ENCODE data around the gene EGFR.

Gene EGFR

DNA sequence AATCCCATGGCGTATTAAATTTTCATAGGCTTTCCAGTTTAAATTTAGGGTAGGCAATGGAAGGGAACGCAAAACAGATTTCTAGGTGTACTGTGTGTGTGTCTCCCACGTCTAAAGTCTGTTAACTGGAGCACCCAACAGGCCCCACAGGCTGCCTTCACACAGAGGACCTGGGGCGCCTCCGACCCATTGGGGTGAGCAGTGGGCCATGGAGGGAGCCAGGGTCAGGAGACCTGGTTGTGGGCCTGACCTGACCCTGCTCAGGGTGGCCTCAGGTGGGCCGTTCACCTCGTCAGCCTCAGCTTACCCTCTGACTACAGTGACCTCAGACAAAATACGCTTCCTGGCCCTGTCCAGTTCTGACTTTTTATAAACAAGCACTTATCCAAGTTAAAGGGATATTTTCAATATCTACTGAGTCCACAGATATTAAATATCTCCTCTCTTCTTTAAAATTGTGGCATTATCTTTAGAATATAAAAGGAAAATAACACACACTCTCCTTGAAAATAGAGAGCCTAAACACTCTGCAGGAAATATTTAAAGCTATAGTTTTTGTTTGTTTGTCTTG, 159.6 kb downstream of the EGFR start:
- no peak for DNase-seq

DNA sequence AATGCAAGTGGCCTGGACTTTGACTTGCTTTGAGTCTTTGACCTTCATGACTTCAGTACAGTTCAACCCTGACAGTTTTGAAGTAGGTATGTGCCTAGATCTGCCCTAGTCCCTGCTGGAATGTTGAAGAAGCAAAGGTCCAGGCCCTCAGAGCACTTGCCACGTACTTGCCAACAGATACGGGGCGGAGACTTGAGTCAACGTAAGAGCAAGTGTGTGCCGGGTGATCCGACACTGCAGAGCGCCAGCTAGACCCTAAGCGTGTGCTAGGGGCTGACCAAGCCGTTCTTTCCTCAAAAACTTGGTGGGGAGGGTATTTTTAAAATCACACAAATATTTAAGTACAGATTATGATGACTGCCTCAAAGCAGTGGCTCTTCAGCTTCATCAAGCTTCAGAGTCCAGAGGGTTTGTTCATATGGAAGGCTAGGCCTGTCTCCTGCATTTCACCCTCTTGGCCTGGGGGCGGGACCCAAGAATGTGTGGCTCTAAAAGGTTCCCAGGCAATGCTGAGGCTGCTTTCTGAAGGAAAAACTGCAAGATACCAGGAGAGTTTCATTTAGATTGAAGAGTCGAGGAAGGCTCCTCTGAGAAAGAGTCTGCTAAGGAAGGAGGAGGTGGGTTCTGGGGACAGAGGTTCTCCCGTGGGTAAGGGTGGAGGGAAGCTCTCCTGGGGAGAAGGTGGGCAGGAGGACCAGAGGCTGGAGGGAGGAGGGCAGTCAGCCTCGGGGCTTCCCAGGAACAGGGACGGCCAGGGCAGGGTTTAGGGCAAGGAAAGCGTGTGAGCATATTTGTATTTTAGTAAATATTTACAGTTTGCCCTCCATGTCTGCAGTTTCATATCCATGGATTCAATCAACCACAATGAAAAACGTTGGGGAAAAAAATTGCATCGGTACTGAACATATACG, 160.3 kb downstream of the EGFR start:
- no peak for DNase-seq

DNA sequence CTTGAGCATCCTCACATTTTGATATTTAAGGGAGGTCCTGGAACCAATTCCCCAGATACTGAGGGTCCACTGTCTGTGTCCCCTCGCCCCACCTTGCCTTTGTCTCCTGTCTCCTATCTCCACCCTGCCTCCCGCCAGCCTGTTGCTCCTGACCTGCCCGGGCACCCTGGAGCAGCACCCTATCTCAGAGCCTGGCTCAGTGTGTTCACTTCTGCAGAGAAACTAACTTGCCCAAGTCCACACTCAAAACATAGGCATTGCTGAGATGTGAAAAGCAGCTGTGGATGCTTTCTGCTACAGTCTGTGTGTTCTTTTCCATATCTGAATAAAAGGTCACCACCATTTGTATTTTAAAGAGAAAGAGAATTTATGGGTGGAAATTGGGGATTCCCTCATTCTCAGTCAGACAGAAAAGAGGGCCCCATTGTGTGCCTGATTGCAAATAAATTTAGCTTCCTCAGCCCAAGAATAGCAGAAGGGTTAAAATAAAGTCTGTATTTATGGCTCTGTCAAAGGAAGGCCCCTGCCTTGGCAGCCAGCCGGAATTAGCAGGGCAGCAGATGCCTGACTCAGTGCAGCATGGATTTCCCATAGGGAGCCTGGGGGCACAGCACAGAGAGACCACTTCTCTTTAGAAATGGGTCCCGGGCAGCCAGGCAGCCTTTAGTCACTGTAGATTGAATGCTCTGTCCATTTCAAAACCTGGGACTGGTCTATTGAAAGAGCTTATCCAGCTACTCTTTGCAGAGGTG, 161.3 kb downstream of the EGFR start:
- peak; percentile 5 for DNase-seq

- DNase-seq, result no peak
Observed at GRCh38 chr7:55180963-55181542, 162.2 kb downstream of the EGFR start.

DNA sequence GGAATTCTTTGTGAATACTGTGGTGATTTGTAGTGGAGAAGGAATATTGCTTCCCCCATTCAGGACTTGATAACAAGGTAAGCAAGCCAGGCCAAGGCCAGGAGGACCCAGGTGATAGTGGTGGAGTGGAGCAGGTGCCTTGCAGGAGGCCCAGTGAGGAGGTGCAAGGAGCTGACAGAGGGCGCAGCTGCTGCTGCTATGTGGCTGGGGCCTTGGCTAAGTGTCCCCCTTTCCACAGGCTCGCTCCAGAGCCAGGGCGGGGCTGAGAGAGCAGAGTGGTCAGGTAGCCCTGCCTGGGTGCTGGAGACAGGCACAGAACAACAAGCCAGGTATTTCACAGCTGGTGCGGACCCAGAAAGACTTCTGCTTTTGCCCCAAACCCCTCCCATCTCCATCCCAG, 162.9 kb downstream of the EGFR start:
- no peak for DNase-seq

DNA sequence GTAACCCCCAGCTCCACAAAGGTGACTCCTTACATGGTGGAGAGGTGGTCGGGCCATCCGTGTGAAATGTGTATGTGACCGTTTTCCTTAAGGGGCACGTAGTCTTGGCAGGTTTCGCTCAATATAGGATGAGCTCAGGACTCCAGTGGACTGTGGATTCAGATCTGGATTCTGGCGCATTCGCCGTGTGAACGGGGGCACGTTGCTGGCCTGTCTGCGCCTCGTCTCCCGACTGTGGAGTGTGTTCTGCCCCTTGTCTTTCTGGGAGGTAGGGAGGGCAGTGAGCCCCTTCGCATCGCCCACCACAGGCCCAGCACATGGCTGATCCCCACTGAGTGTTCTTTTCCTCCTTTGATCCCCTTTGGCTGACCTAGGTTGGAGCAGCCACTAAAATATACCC, 165.1 kb downstream of the EGFR start:
- no peak for DNase-seq

DNA sequence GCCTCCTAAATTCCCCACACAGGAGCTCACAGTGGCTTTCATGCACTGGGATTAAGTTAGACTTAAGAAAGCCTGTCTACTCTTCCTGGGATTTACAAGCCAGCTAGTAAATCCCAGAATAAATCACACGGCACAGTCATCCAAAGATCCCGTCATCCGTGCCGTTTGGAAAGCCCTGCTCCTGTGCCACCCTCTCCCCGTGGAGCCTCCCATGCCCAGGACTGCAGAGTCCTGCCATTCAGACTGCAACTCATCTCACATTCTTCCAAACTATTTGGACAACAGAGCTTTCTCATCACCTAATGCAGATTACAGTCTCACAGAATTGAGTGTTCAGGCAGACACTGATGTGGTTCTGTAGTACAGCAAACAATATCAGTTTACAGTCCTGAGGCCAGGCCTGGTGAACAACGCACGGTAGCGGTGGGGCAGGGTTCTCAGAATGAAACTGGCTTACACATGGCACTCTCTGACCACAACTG, 166.5 kb downstream of the EGFR start:
- no peak for DNase-seq

DNA sequence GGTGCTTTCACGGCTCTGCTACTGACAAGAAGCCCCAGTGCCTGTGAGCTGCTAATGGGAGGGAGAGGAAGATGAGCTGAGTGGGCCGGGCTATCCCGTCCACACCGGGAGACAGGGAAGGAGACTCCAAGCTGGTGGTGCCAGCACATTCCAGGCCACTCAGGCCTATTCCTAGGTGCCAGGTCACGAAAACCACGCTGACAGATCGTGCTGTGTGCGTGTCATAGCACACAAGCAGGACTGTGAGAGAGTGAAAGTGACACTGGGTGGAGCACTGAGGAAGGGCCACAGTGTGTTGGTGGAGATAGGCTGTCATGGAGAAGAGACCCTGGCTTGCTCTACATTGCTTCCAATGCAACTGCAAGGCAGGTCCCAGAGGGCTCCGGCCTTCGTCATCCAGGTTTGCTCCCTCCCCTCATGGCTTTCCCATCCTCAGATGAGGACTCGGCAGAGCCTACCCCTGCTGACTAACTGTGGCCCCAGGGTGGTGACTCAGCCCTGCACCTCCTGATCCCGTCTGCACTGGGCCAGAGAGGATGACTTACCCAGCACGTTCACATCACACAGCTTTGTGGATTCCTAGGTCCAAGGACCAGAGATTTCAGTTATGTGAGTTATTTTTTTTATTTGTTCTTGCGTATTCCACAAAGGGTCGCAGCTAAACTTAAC, 167.3 kb downstream of the EGFR start:
- DNase-seq, result no peak

GRCh38 chr7:55187701-55188491, 169.1 kb downstream of the EGFR start:
- no peak for DNase-seq

DNA sequence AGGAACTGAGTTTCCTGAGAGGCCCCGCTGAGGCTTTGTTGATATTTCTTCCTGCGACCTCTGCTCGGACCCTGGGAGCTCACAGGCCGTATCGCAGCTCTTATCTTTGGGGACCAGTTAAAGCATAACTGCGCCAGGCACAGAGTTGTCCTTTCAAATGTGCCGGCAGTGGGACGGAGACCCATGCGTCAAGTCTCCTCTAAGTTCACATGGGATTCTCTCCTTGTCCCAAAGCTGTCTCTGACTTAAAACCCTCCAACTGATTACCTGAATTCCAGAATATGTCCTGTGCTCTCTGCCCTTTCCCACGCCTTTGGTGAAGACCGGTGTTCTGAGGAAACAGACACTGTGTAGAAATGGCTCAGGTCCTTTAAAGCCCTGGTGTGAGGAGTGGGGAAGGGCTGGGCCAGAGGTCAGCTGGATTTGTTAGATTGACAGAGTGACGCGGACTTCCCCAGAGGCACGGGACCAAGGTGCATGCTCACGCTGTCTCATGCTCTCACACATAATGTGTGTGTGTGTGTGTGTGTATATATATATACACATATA, 169.8 kb downstream of the EGFR start:
- DNase-seq, result no peak

DNA sequence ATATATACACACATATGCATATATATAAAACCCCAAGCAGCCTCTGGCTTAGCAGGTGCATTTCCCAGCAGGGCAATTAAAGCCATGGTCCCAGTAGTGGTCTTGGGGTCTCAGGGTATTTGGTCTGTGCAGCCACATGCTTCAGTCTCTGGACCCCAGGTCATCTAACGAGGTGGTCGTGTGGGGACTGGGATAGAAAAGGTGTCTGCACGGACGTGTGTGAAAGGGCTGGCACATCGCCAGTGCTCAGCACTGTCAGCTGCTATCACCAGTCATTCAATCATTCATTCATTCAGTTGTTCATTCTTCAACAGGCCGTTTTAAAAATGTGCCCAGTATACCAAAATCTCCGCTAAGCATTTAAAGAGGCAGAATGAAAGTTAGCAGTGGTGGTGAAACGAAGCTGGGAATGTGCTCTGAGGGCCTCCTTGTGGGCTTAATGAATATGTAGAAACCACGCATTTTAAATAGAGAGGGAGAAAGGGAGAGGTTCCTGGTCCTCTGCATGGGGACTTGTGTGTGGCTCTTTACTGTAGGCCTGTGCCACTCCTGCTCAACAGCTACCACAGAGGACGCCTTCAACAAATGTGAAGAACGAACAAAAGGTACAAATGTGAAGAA, 170.4 kb downstream of the EGFR start:
- no peak for DNase-seq

DNA sequence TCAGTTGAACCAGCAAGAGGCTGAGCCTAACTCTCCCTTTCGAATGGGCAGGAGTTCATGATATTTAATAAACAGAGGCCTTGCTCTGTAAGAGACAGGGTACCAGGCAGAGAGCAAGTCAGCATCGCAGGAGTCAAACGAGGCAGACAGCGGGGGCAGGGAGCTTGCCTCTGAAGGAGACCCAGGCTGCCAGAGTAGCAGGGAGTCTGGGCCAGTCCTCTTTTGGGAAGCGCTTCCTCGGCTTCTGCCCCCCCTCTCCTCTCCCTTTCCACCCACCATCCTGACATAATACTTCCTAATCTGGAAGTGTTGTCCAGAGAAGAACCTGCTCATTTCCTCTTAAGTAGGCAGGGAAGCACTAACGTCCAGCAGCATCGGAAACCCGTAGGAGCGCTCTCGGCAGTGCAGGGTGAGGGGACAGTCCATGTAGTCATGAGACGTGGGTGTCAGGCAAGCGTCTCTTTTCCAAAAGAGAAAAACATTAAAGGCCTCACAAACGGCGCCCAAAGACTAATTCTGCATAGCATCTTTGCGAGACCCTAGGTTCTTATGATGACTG, 171.1 kb downstream of the EGFR start:
- DNase-seq, result no peak

DNA sequence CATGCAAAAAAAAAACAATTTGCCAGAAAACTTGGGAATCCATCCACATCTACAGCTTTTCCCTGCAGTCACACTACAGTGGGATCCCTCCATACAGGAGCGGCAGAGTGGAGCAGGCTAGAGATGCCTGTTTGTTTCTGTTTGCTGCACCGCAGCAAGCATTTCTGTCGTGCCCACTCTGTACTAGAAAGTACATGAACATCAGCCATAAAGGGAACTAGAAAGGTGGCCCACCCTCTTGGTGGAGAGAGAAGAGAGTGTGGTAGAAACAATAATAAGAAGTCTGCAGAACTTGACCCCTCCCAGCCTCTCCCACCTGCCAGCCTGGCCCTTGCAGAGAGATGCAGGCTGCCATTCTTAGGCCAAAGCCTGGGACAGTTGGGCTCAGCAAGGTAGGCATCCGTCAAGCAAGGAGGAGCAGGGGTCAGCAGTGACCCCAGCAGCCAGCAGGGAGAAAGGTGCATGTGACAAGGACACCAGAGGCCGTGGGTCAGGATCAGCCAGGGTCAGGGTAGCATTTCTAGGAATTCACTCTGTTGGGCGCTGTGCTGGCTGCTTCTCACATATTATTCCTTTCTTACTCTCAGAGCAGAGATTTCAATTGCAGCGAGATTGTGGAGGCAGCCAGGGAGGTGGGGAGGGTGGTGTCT, 171.8 kb downstream of the EGFR start:
- no peak for DNase-seq

- DNase-seq, result no peak
Observed at GRCh38 chr7:55191161-55191925, 172.5 kb downstream of the EGFR start.

- DNase-seq, result no peak
Observed at GRCh38 chr7:55191926-55192692, 173.3 kb downstream of the EGFR start.

DNA sequence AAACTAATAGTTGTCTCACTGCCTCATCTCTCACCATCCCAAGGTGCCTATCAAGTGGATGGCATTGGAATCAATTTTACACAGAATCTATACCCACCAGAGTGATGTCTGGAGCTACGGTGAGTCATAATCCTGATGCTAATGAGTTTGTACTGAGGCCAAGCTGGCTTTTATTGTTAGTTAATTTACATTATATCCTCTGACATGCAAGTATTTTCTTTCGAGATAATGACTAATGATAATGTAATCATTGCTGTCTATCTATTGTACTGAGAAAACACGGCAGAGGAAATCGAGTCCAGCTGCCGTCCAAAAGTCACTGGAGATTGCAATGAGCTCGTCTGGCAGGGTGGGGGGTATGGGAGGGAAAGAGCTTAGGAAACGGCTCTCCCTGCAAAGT, 173.9 kb downstream of the EGFR start:
- no peak for DNase-seq

GRCh38 chr7:55193245-55193644, 174.4 kb downstream of the EGFR start:
- no peak for DNase-seq

DNA sequence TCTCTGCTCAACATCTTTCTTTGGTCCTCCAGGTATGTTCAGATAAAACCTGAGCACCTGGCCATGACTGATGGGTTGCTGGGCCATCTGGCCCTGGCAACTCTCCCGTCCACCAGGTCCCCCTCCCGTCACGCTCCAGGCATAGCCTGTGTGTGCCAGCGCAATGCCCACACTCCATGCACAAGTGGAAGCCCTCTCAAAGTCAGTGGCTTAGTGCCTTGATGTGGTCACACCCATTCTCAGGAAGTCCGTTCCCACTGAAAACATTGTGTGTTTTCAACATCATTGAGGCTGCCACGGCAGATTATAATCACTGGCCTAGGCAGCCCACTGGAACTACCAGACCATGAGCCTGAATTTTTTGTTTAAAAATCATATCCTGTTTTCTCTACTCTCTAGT, 175.7 kb downstream of the EGFR start:
- DNase-seq, result no peak
